GM18499 (cell line): Measurements from ENCODE around the gene TMEM273.

Experiments
- ATAC-seq: cut with Tn5 transposase; IDR thresholded peaks from one replicate; pipeline ENCODE4 v1.9.1; 2021; ENCODE audit warnings: moderate number of reproducible peaks; ENCODE audit not compliant: insufficient read depth, unreplicated experiment

The TMEM273 gene, protein sequence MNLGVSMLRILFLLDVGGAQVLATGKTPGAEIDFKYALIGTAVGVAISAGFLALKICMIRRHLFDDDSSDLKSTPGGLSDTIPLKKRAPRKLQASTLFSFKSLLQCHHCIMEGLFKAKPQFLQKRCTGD

DNA sequence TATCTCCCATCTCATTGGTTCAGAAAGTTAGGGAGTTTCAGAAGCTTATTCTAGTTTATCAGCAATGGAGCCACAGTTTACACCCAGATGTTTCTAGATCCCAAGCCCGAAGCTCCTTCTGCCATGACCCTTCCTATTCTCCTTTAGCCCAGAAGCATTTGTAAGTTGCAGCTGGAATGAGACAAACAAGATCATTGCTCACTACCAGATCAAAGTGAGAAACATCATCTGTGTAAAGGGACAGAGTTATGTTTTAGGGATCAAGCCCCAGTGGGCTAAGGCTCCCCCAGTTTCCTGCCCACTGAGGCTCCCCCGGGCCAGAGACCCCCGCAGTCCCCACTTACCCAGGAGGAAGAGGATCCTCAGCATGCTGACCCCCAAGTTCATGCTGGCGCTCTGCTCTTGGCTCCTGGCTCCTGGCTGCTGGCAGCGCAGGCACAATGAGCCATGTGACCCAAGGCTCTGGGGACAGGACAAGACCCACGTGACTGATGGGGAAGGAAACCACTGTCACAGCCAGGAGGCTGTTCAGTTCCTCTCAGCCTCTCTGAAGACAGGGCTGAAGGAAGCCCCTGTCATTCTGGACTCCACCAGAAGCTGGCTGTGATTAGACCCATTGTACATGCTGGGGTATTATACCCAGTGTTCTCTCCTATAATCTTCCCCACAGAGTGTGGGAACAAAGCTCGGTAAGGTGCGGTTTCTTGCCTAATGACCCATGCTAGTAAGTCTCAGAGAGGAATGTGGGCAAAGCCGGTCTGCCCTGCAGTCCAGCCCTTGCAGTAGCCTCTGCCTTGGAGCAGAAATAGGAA is at the start of gene TMEM273:
Gene TMEM273, minus strand, starts transcription at position 442 of the 812 bp plus-strand sequence. Its CDS starts 55 bp downstream, at position 387.
- peak; percentile 52 for ATAC-seq

DNA sequence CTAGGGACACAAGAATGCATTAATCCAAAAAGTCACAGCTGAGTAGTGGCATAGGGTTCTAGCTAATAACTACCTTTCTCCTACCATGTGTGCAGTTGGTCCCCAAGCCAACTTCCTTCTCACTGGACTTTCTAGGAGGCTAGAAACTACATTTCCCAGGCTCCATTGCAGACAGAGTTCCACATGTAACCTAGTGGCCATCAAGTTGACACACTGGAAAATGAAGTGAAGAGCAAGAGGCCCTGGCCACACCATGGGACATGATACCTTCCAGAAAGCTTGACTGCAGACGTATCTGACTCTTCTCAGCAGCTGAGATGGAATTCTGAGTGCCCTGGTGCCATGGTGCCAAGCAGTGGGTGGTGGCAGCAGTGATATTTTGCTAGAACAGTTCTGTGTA is 49.8 kb upstream of the TMEM273 start:
- no peak for ATAC-seq

DNA sequence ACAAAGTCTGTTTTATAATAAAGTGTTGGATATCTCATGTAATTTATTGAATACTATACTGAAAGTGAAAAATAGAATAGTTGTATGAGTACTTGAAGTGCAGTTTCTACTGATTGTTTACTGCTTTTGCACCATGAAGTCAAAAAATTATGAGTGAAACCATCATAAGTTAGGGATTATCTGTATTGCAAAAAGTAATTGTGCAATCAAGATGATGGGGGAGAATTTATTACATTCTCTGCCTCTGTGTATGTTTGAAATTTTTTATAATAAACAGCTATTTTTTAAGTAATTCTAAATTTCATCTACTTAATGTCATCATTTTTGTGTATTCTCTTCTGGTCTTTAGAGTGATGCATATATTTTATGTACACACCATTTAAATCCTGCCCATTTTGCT is 47.2 kb upstream of the TMEM273 start:
- ATAC-seq, result no peak

DNA sequence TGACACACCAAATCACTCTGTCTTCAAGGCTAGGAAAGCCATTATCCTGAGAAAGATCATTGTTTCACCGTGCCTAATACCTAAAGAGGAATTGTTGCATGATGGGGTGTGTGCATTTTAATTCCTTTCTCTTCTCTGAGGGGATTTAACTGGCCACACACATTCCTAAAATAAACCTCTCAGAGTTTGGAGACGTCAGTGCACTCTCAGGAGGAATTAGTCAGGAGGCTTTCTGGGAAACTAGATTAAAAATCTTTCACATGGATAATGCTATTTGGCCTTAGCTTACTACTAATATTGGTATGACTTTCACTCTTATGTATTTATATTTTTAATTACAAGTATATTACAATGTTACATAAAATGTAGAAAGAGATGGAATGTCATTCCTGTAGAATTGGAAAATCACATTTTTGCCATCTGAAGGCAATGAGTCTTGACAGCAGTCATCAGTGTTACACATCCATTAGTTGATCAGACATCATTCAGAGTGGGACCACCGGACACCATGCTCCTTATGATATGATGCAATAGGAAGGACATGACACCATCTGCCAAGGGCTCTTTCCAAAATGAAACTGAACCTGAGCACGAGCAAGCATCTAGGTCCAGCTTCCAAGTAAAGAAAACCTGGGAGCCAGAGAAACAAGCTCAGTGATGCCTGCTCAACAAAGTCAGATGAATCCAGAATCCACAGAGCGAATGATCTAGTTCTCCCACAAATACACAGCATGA is 43.1 kb upstream of the TMEM273 start:
- ATAC-seq, result no peak

DNA sequence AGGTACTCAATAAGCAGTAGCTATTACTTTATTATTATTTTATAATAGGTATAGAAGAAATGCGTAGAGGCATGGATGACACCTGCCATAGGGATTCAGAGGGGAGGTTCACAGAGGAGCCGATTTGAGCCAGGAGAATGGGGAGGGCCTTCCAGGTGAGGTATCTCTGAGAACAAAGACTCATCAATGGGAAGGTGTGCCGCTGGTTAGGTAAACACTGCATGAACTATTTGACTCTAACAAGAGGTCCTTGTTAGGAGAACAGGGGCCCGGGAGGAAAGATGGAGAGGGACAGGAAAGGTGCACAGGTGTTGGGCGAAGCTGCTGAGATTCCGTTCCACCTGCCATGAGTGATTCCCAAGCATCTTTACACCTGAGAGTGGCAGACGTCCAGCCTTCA is 41.8 kb upstream of the TMEM273 start:
- ATAC-seq, result no peak

DNA sequence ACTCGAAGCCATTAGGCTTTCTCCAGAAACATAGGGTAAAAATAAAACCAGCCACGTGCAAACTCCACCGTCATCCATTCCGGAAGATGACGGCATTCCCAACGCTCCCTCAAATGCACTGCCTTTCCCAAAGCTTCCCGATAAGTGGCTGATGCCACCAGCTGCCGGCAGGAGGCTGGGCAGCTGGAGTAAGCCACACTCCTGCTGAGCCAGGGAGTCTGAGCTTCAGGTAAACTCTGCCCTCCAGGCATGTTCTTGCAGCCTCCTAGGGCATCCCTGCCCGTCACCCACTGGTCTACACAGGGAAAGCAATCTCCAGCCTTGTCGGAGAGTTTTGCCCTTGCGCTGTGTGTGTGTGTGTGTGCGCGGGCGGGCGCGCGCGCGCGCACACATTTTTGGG is 40.5 kb upstream of the TMEM273 start:
- no peak for ATAC-seq

DNA sequence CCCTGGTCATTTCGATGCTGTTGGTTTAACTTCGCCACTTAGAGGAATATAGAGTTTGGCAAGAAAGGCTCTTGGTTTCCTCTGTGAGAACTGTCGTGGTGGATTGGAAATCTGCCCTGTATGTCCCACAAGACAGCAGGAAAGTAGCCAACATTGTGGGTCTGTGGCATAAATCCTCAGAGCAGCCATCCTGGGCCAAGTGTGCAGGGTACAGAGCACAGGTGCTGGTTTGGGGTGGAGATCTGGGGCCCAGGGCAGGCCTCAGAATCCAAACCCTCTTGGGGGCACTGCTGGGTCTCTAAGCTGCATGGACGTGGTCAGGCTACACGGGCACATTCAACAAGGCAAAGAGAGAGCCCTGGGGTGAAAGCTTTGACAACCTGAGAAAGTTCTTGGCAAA is 39.2 kb upstream of the TMEM273 start:
- no peak for ATAC-seq

DNA sequence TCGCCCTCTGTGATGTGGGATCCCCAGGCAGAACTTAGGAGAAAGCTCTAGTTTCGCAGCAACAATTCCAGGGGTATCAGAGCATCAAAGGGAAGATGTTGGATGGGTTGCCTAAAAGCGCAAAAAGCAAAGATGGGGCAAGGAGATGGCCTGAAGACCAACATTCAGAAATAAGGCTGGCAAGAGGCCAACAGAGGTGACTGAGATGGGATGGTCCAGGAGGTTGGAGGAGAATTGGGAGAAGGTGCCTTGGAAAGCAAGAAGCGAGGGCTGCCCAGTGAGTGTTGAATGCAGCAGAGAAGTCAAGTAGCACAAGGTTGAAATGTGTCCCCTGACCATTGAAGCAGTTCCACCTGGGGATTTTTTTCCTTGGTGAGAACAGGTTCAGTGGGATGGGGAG is 38.4 kb upstream of the TMEM273 start:
- ATAC-seq, result no peak

DNA sequence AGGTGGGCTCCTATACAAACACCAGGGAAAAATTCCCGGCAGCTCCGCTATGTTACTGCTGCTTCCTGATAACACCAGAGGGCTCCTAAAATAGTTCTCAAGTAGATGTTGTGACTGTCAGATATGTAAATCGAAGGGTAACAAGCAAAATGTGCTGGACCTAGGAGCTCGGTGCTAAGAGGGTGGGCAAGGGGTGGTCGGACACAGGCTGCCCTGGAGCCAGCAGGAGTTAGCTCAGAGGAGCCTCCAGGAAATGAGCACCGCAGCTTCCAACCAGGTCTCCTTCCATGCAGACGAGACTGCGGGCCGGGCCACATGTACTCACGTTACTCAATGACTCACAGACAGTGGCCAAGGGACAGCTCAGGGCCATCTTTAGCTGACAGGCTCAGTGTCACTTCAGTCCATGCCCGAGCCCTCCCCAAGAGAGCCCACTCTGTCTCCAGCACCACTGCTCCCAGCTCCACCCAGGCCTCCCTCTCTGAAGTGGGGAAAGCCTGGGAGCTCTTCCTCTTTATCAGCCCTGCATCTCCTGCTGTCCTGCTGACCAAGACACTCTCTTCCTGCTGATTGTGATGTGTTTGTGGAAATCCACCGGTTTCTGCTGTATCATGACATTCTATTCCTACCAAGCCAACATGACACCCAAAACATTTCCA is 37.2 kb upstream of the TMEM273 start:
- no peak for ATAC-seq

DNA sequence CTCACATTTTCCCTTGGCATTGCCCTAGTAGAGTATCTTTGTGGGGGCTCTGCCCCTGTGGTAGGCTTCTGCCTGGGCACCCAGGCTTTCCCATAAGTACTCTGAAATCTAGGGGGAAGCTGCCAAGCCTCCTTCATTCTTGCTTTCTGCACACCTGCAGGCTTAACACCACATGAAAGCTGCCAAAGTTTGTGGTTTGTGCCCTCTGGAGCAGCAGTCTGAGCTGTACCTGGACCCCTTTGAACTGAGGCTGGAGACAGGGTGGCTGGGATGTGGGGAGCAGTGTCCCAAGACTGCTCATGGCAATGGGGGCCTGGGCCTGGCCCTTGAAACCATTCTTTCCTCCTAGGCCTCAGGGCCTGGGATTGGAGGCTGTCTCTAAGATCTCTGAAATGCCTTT is 35.0 kb upstream of the TMEM273 start:
- ATAC-seq, result no peak

DNA sequence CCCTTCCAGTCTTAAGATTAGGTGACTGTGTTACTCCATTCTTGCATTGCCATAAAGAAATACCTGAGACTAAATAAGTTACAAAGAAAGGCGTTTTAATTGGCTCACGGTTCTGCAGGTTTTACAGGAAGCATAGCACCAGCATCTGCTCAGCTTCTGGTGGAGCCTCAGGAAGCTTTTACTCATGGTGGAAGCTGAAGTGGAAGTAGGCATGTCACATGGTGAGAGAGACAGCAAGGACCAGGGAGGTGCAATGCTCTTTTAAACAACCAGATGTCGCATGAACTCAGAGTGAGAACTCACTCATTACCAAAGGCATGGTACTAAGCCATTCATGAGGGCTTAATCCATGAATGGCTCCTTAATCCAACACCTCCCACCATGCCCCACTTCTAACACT is 34.0 kb upstream of the TMEM273 start:
- no peak for ATAC-seq

DNA sequence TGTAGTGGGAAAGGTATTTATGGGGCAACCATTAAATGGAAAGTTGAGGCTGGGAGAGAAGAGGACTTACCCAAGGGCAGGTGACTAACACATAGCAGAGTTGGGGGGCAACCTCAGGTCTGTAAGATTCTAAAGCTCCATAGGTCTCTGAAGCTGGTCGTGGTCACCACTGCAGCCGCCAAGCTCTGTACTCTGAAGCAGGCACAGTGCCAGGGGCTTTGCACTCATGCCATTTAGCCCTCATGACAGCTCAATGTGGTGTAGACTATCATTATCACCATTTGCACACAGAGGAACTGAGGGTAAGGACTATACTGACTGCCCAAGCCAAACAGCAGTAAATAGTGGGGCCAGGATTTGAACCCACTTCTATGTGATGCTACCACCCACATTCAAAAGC is 32.5 kb upstream of the TMEM273 start:
- no peak for ATAC-seq

DNA sequence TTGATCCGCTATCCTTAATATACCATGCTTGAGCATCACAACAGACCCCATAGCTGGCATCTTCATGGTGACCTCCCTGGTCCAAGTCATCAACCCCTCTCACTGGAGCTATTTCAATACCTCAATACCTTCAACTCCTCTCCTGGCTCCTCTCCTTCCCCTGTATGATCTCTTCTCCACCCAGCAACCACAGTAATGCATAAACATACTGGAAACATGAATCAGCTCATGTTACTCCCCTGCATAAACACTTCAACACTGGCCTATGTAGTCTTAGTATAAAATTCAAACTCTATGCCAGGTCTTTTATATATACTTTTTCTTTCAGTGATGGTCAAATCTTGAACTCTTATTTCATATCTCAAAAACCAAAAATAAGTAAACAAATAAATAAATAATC is 31.8 kb upstream of the TMEM273 start:
- ATAC-seq, result no peak

DNA sequence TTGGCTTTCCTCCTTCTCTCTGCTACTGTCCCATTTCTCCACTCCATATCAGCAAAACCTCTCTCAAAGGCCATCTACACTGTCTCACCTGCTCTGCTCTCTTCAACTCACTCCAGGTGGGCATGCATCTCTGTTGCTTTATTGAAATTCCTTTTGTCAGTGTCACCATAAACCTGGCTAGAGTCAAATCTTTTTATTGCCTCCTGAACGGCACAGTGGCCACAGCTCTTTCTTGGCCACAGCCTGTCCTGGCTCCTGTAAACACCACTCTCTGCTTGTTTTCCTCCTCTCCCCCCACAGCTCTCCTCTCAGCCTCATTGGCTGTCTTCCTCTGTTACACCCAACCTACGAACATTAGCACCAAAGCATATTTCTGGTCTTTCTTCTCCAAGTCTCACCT is 31.1 kb upstream of the TMEM273 start:
- no peak for ATAC-seq

DNA sequence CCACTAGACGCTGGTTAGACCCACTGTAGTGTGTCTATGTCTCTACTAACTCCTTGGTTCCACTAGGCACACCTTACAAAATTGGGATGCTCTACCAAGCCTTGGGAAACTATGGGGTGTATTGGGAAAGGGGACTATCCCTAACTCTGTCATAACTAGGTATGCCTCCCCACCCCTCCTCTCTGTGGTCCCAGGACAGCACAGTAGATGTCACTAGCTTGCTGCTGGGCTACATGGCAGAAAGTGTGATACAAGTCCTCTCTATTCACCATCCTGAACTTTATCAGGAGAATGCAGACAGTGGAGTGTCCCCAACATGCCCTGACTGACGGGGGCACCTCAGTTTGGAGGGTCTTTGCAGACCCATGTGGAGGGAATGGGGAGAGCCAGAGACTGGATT is 30.3 kb upstream of the TMEM273 start:
- ATAC-seq, result no peak

DNA sequence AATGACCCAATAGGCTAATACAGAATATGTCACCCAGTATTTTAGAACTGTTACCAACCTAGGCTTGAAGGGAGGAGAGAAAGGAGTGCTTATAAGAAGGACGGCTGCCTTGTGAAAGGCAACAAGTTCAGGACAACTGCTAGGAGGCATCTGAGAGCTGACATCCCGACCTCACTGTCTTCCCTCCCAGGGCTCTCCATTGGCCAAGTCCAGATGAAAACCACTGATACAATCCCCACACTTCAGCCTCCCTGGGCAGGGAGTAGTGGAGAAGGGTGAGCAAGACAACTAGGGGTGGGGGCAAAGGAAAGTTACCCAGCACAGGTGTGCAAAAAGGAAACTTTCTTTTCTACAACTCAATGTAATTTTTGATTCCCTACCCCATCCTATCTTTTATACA is 29.5 kb upstream of the TMEM273 start:
- ATAC-seq, result no peak

DNA sequence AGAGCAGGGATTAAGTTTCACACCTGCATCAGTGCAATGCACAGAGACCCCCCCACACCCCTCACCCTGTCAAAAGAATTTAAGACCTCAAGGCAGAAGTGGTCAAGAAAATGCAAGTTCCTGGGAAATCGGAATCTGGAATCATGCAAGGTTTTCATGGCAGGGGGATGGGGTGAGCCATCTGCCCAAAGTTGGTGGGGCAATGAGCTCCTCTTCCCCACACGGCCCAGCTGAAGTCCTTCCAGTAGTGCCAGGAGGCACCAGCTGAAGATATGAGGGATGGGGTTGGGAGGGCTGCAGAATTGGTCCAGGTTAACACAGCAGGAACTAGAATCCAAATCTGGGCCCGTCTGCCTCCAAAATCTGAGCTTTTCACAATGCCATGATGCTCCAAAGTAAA is 25.0 kb upstream of the TMEM273 start:
- no peak for ATAC-seq

DNA sequence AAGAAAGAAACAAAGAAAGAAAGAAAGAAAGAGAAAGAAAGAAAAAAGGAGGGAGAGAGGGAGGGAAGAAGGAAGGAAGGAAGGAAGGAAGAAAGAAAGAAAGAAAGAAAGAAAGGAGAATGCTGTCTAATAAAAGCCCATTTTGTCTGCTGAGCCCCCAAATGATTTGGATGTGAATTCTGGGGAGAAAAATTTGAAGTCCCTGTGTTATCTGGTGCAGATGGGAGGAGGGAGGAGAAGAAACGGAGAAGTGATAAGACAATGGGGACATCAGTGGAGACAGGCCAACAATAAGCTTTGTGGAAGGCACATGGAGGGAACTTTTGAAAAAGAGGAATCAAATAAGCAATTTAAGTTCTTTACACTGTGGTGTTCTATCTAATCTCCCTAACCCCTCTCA is 24.6 kb upstream of the TMEM273 start:
- ATAC-seq, result no peak

DNA sequence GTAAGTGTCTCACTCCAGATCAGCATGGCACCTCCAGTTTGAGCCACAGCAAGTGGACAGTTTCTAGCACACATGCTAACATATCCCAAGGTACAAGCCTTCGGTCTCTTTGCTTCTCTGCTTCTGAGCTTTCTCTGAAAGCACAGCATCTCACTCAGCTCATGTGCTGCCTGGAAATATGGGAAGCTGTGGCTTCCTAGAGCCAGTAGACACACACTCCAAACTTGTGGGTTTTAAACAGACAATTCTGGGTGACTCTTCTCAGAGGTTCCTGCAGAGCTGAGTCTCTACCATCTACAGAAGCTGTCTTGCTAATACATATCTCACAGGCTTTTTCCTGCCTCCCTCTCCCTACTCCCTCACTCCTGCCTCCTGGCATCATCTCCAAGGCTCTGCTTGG is 23.9 kb upstream of the TMEM273 start:
- ATAC-seq, result no peak

DNA sequence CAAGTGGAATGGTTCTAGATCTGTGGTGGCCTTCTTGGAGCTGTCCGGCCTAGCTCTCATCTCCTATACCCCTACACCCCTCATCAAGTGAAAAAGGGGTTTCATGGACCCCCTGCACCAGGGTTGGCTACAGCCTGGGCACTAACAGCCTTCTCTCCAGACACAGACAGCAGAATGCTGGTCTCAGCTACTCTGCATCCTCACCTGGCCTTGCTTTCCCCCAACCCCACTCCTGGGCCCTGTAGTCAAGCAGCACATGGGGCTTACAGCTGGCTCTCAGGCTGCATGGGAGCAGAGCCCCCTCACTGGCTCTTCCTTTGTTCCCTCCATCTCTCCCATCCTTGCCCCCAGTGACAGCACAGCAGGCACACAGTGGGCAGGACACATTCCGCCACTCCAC is 20.8 kb upstream of the TMEM273 start:
- no peak for ATAC-seq

DNA sequence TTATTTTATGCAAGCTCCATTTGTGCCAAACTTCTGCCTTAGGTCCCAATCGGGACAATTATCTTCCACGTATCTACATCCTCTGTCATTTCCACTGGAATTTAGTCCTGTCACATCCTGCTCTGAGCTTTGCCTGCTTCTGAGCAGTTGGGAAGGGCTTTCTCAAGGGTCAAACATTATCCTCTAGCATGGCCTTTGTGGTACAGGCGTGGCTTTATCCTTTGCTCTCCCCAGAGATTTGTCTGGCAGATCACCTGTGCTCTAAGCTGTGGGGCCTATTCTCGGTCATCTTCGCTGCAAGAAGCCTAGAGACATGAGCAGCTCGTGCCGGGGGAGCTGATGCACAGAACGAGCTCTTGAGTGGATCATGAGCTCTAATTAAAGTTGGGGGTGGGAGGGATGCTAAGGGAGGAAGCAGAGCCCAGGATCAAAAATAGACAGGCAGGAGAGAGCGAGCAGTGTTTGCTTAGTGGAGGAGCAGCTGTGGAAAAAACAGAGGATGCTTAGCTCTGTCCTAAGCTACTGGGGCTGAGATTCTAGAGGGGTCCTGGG is 19.8 kb upstream of the TMEM273 start:
- no peak for ATAC-seq
